Keratinocyte (primary cell): ENCODE measurements around the gene SERTAD1. TPM values are rescaled to one million over a fixed set of nuclear protein-coding genes. Genes with fewer than 3 reads are reported as not detected.

ENCODE experiments used
- DNase-seq: peaks from one replicate; pipeline ENCODE4 v3.0.0-alpha.2; 2011; ENCODE audit warnings: low read depth, missing footprints, low spot score
- FAIRE-seq: peaks from 2 replicates; lab custom pipeline; 2011; peaks lifted over from hg19 to GRCh38; lab: Jason Lieb, UNC
- H2AFZ ChIP-seq: 2 replicates; pipeline ENCODE4 v1.6.0; 2012; ENCODE audit warnings: low read length, control low read depth, inconsistent platforms; ENCODE audit not compliant: control insufficient read depth
- H3K27ac ChIP-seq: 2 replicates; pipeline ENCODE4 v1.5.1; 2011; ENCODE audit warnings: low read length; ENCODE audit not compliant: control insufficient read depth, insufficient read depth
- H3K27me3 ChIP-seq: 3 replicates; pipeline ENCODE4 v1.6.0; 2011; ENCODE audit warnings: low read length; ENCODE audit not compliant: control insufficient read depth, insufficient read depth; ENCODE audit errors: extremely low read depth
- H3K36me3 ChIP-seq, 2 experiments: 2 replicates in 1 of 2; 3 replicates in 1 of 2; pipeline ENCODE4 v1.5.1; 2011; ENCODE audit warnings: low read length in 2 of 2, mild to moderate bottlenecking in 1 of 2; ENCODE audit not compliant: control insufficient read depth in 2 of 2, insufficient read depth in 2 of 2; ENCODE audit errors: extremely low read depth in 1 of 2
- H3K4me1 ChIP-seq: 3 replicates; pipeline ENCODE4 v1.5.1; 2011; ENCODE audit warnings: low read length; ENCODE audit not compliant: control insufficient read depth, insufficient read depth; ENCODE audit errors: extremely low read depth
- H3K4me2 ChIP-seq: 3 replicates; pipeline ENCODE4 v1.6.0; 2011; ENCODE audit warnings: low read depth, low read length; ENCODE audit not compliant: control insufficient read depth, insufficient read depth; ENCODE audit errors: extremely low read depth
- H3K4me3 ChIP-seq, 3 experiments: fragments of 200-600 bp in 1 of 3; sonication (generic) in 1 of 3; 2 replicates in 2 of 3; 3 replicates in 1 of 3; pipeline ENCODE4 v1.5.1; 2011 to 2016; ENCODE audit warnings: low read length in 3 of 3, mild to moderate bottlenecking in 3 of 3, control low read depth in 2 of 3, inconsistent platforms in 1 of 3, low read depth in 1 of 3, mixed read lengths in 1 of 3, mixed run types in 1 of 3, moderate library complexity in 1 of 3; ENCODE audit not compliant: control insufficient read depth in 2 of 3, insufficient read depth in 2 of 3; ENCODE audit errors: extremely low read depth in 1 of 3
- H3K79me2 ChIP-seq: 2 replicates; pipeline ENCODE4 v1.6.0; 2012; ENCODE audit warnings: low read length; ENCODE audit not compliant: control insufficient read depth, insufficient read depth
- H3K9ac ChIP-seq: 3 replicates; pipeline ENCODE4 v1.6.0; 2011; ENCODE audit warnings: low read length; ENCODE audit not compliant: control insufficient read depth, insufficient read depth; ENCODE audit errors: extremely low read depth
- H3K9me1 ChIP-seq: 3 replicates; pipeline ENCODE4 v1.6.0; 2011; ENCODE audit warnings: low read length; ENCODE audit not compliant: control insufficient read depth, insufficient read depth; ENCODE audit errors: extremely low read depth
- H3K9me3 ChIP-seq: 2 replicates; pipeline ENCODE4 v1.5.1; 2012; ENCODE audit warnings: low read depth, low read length; ENCODE audit not compliant: control insufficient read depth
- H4K20me1 ChIP-seq: 3 replicates; pipeline ENCODE4 v1.6.0; 2011; ENCODE audit warnings: low read length; ENCODE audit not compliant: control insufficient read depth, insufficient read depth; ENCODE audit errors: extremely low read depth
- EZH2 ChIP-seq: IDR thresholded peaks from one replicate; pipeline ENCODE4 v1.6.1; 2012; ENCODE audit warnings: inconsistent platforms, mild to moderate bottlenecking, low read length, moderate library complexity
- dilution Hi-C: fragments of 300-500 bp; cut with MboI; formaldehyde crosslinking; loops from one replicate; pipeline ENCODE4 v1.7.0; 2020; ENCODE audit warnings: low sequenced_read_pairs; ENCODE audit not compliant: extremely low pct_ligation_motif_present
- polyA plus RNA-seq, 5 experiments: library from polyadenylated mRNA; depleted of rRNA in 3 of 5; stranded (reverse) in 3 of 5; stranded (forward) in 1 of 5; unstranded in 1 of 5; fragments of >200 nt; gene quantifications; 1 replicate in 1 of 5; 2 replicates in 3 of 5; 3 replicates in 1 of 5; pipeline versions ENCODE4 v1.2.1 to v1.2.3, GENCODE V29; 2011 to 2012; ENCODE audit warnings: missing spikeins in 2 of 5, low read depth in 1 of 5, low replicate concordance in 1 of 5
- TF ChIP-seq, protein P1 (sequence below), 3 experiments: IDR thresholded peaks in 1 of 3; conservative IDR thresholded peaks in 1 of 3; optimal IDR thresholded peaks in 1 of 3; 2 replicates in 2 of 3; 3 replicates in 1 of 3; pipeline versions ENCODE3 to v1.5.1; 2011; ENCODE audit warnings: low read length in 3 of 3, mild to moderate bottlenecking in 3 of 3, moderate library complexity in 2 of 3, control low read depth in 1 of 3, inconsistent platforms in 1 of 3; ENCODE audit not compliant: insufficient read depth in 2 of 3; ENCODE audit errors: extremely low read depth in 1 of 3

The SERTAD1 gene
- polyA plus RNA-seq, 1 donor (not counting 4 experiments of a cell fraction or from before 2014, with no cell fraction given), result 9.5 TPM

- no peak for FAIRE-seq
- no peak overlapping the region for H3K4me2 ChIP-seq
- no peaks in the 10 kb centered on the region for H3K9me3 ChIP-seq
- no peak for TF ChIP-seq EZH2
- TF ChIP-seq, protein P1, sequence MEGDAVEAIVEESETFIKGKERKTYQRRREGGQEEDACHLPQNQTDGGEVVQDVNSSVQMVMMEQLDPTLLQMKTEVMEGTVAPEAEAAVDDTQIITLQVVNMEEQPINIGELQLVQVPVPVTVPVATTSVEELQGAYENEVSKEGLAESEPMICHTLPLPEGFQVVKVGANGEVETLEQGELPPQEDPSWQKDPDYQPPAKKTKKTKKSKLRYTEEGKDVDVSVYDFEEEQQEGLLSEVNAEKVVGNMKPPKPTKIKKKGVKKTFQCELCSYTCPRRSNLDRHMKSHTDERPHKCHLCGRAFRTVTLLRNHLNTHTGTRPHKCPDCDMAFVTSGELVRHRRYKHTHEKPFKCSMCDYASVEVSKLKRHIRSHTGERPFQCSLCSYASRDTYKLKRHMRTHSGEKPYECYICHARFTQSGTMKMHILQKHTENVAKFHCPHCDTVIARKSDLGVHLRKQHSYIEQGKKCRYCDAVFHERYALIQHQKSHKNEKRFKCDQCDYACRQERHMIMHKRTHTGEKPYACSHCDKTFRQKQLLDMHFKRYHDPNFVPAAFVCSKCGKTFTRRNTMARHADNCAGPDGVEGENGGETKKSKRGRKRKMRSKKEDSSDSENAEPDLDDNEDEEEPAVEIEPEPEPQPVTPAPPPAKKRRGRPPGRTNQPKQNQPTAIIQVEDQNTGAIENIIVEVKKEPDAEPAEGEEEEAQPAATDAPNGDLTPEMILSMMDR (optimal IDR thresholded peaks at IDR 0.05 in 1 of 3, IDR thresholded peaks at IDR 0.05 in 1 of 3, conservative IDR thresholded peaks at IDR 0.05 in 1 of 3; ENCODE audit: extremely low read depth in 1 of 3, insufficient read depth in 2 of 3, low read length in 3 of 3), result no peak
- no peak for DNase-seq
- dilution Hi-C loops, result no loop called here
- no peaks in the 10 kb centered on the region for H3K9me1 ChIP-seq
- H3K27ac ChIP-seq, result no peak overlapping the region
- H3K4me1 ChIP-seq, result peaks cover 27% of the 10 kb centered on the region
- H3K4me3 ChIP-seq, result no peak overlapping the region
- H3K9ac ChIP-seq, result no peak overlapping the region
- no peak overlapping the region for H2AFZ ChIP-seq
- peaks cover 0 to 7% of the 10 kb centered on the region in 2 experiments for H3K36me3 ChIP-seq
- H3K27me3 ChIP-seq, result peaks cover 6% of the 10 kb centered on the region
- no peaks in the 10 kb centered on the region for H4K20me1 ChIP-seq
- H3K79me2 ChIP-seq, result no peaks in the 10 kb centered on the region
These were observed 36.0 kb upstream of the SERTAD1 start for GRCh38 chr19:40461669-40462221.

- TF ChIP-seq, protein P1 (optimal IDR thresholded peaks at IDR 0.05 in 1 of 3, IDR thresholded peaks at IDR 0.05 in 1 of 3, conservative IDR thresholded peaks at IDR 0.05 in 1 of 3; ENCODE audit: extremely low read depth in 1 of 3, insufficient read depth in 2 of 3, low read length in 3 of 3), result no peak
- TF ChIP-seq EZH2, result no peak
- Histone ChIP-seq H3K9me1 (no peaks in the 10 kb centered on the region), H2AFZ (no peak overlapping the region), H3K27me3 (no peaks in the 10 kb centered on the region), H4K20me1 (no peaks in the 10 kb centered on the region), H3K4me3 (no peak overlapping the region), H3K4me1 (peaks cover 18% of the 10 kb centered on the region), H3K27ac (no peak overlapping the region), H3K9ac (no peak overlapping the region), H3K9me3 (no peaks in the 10 kb centered on the region), H3K79me2 (no peaks in the 10 kb centered on the region), H3K4me2 (no peak overlapping the region), H3K36me3 (peaks cover 0 to 10% of the 10 kb centered on the region in 2 experiments)
- dilution Hi-C loops, result no loop called here
- FAIRE-seq, result no peak
- no peak for DNase-seq
These were observed 34.4 kb upstream of the SERTAD1 start for GRCh38 chr19:40460185-40460584.
